IMR-90 (cell line): ENCODE results near the gene NDUFS2. TPM values are rescaled to one million over a fixed set of nuclear protein-coding genes. Genes with fewer than 3 reads are reported as not detected.

Experiments
- ATAC-seq: fragments of 200-7000 bp; cut with Tn5 transposase; 2 replicates; pipeline ENCODE4 v1.9.1; 2020; ENCODE audit warnings: low read depth, mild to moderate bottlenecking, moderate library complexity
- BruUV-seq: library from RNA; stranded (reverse); fragments of 400-500 nt; replicated peaks from 2 replicates; lab custom pipeline; 2021; lab: Mats Ljungman, UMichigan
- CTCF ChIA-PET: fragments of 300-600 bp; formaldehyde crosslinking; extraction: SDS; loops from one replicate; lab custom pipeline; 2021; ENCODE audit warnings: antibody characterized with exemption; lab: Yijun Ruan, JAX
- POLR2A ChIA-PET: fragments of 300-600 bp; sonication (Branson Sonifier 250); formaldehyde crosslinking; loops from one replicate; lab custom pipeline; 2022; ENCODE audit warnings: antibody characterized with exemption; ENCODE audit not compliant: unreplicated experiment; lab: Charles Lee
- DNase-seq: peaks from one replicate; pipeline ENCODE4 v3.0.0; 2013
- H2AFZ ChIP-seq: replicated peaks from 2 replicates; pipeline ENCODE3; 2013; ENCODE audit warnings: low read length, mild to moderate bottlenecking; ENCODE audit not compliant: poor library complexity
- H2AK5ac ChIP-seq: 2 replicates; pipeline ENCODE4 v1.6.1; 2013; ENCODE audit warnings: low read depth, low read length, inconsistent platforms
- H2AK9ac ChIP-seq: replicated peaks from 2 replicates; pipeline ENCODE3; 2013; ENCODE audit warnings: mild to moderate bottlenecking, low read depth, low read length, moderate library complexity; ENCODE audit not compliant: poor library complexity
- H2BK120ac ChIP-seq: 2 replicates; pipeline ENCODE4 v1.6.1; 2013; ENCODE audit warnings: low read depth, low read length, inconsistent platforms
- H2BK15ac ChIP-seq: 3 replicates; pipeline ENCODE4 v1.6.1; 2013; ENCODE audit warnings: low read depth, low read length, inconsistent platforms
- H2BK20ac ChIP-seq: 2 replicates; pipeline ENCODE4 v1.6.1; 2013; ENCODE audit warnings: low read depth, mild to moderate bottlenecking, inconsistent platforms, low read length, moderate library complexity
- H2BK5ac ChIP-seq: 2 replicates; pipeline ENCODE4 v1.6.1; 2013; ENCODE audit warnings: mild to moderate bottlenecking, low read depth, low read length, inconsistent platforms; ENCODE audit not compliant: poor library complexity, severe bottlenecking
- H3K14ac ChIP-seq: replicated peaks from 2 replicates; pipeline ENCODE4 v1.6.1; 2013; ENCODE audit warnings: low read depth, low read length, inconsistent platforms
- H3K18ac ChIP-seq: 2 replicates; pipeline ENCODE4 v1.6.1; 2013; ENCODE audit warnings: low read depth, low read length, control low read depth
- H3K23ac ChIP-seq: 2 replicates; pipeline ENCODE4 v1.6.1; 2013; ENCODE audit warnings: low read depth, low read length, inconsistent platforms
- H3K27ac ChIP-seq: 2 replicates; pipeline ENCODE4 v1.5.1; 2013; ENCODE audit warnings: mild to moderate bottlenecking, control low read depth, low read length; ENCODE audit not compliant: insufficient read depth
- H3K27me3 ChIP-seq: 2 replicates; pipeline ENCODE4 v1.6.1; 2013; ENCODE audit warnings: low read length; ENCODE audit not compliant: control insufficient read depth, insufficient read depth
- H3K36me3 ChIP-seq: 2 replicates; pipeline ENCODE4 v1.6.1; 2013; ENCODE audit warnings: low read length, mixed read lengths; ENCODE audit not compliant: control insufficient read depth, insufficient read depth
- H3K4ac ChIP-seq: 2 replicates; pipeline ENCODE4 v1.6.1; 2013; ENCODE audit warnings: low read depth, low read length, inconsistent platforms
- H3K4me1 ChIP-seq: 2 replicates; pipeline ENCODE4 v1.6.1; 2013; ENCODE audit warnings: low read length, mixed read lengths; ENCODE audit not compliant: control insufficient read depth, insufficient read depth
- H3K4me2 ChIP-seq: 2 replicates; pipeline ENCODE4 v1.6.1; 2013; ENCODE audit warnings: low read depth, mild to moderate bottlenecking, control low read depth, low read length, moderate library complexity
- H3K4me3 ChIP-seq: 2 replicates; pipeline ENCODE4 v1.5.1; 2013; ENCODE audit warnings: low read depth, mild to moderate bottlenecking, control low read depth, low read length, moderate library complexity; ENCODE audit not compliant: insufficient read depth
- H3K56ac ChIP-seq: 2 replicates; pipeline ENCODE4 v1.6.1; 2013; ENCODE audit warnings: low read length, inconsistent platforms; ENCODE audit not compliant: insufficient read depth; ENCODE audit errors: extremely low read depth
- H3K79me1 ChIP-seq, 2 experiments: 2 replicates each; pipeline ENCODE4 v1.6.1; 2013; ENCODE audit warnings: low read length in 2 of 2, inconsistent platforms in 1 of 2, low read depth in 1 of 2
- H3K9ac ChIP-seq: 2 replicates; pipeline ENCODE4 v1.6.1; 2013; ENCODE audit warnings: low read depth, low read length, control low read depth
- H3K9me1 ChIP-seq: 2 replicates; pipeline ENCODE4 v1.6.1; 2013; ENCODE audit warnings: low read length, inconsistent platforms; ENCODE audit not compliant: insufficient read depth
- H3K9me3 ChIP-seq: 2 replicates; pipeline ENCODE4 v1.6.1; 2013; ENCODE audit warnings: low read length; ENCODE audit not compliant: control insufficient read depth, insufficient read depth
- H4K20me1 ChIP-seq: 2 replicates; pipeline ENCODE4 v1.6.1; 2013; ENCODE audit warnings: low read length, inconsistent platforms; ENCODE audit not compliant: insufficient read depth
- H4K5ac ChIP-seq: 2 replicates; pipeline ENCODE4 v1.6.1; 2013; ENCODE audit warnings: mild to moderate bottlenecking, low read depth, low read length, control low read depth
- H4K8ac ChIP-seq, 2 experiments: 2 replicates each; pipeline ENCODE4 v1.6.1; 2013; ENCODE audit warnings: low read depth in 2 of 2, low read length in 2 of 2, control low read depth in 1 of 2, inconsistent platforms in 1 of 2
- H4K91ac ChIP-seq: 2 replicates; pipeline ENCODE4 v1.6.1; 2013; ENCODE audit warnings: low read depth, low read length, inconsistent platforms; ENCODE audit not compliant: insufficient read depth
- BHLHE40 ChIP-seq: fragments of 150-350 bp; IDR thresholded peaks from 2 replicates; pipeline ENCODE4 v1.6.1; 2016; ENCODE audit warnings: mild to moderate bottlenecking, low read depth, low read length
- CEBPB ChIP-seq: IDR thresholded peaks from 2 replicates; pipeline ENCODE4 v1.6.1; 2012; ENCODE audit warnings: low read depth, low read length, improper control_type of control experiment
- CHD1 ChIP-seq: IDR thresholded peaks from 2 replicates; pipeline ENCODE4 v1.6.1; 2012; ENCODE audit warnings: low read depth, low read length, improper control_type of control experiment
- CTCF ChIP-seq: conservative IDR thresholded peaks from 2 replicates; pipeline ENCODE4 v1.5.1; 2012; ENCODE audit warnings: mild to moderate bottlenecking, low read depth, low read length, improper control_type of control experiment
- FOS ChIP-seq: fragments of 150-350 bp; IDR thresholded peaks from 2 replicates; pipeline ENCODE4 v1.6.1; 2016; ENCODE audit warnings: low read depth, low read length
- MAFK ChIP-seq: IDR thresholded peaks from 2 replicates; pipeline ENCODE4 v1.6.1; 2012; ENCODE audit warnings: low read depth, low read length, improper control_type of control experiment
- MAZ ChIP-seq: IDR thresholded peaks from 2 replicates; pipeline ENCODE4 v1.6.1; 2012; ENCODE audit warnings: low read depth, mild to moderate bottlenecking, low read length, improper control_type of control experiment, moderate library complexity, borderline replicate concordance
- MXI1 ChIP-seq: IDR thresholded peaks from 2 replicates; pipeline ENCODE4 v1.6.1; 2012; ENCODE audit warnings: low read depth, mild to moderate bottlenecking, low read length, moderate library complexity, borderline replicate concordance
- NFE2L2 ChIP-seq: fragments of 150-350 bp; IDR thresholded peaks from 2 replicates; pipeline ENCODE4 v1.6.1; 2016; ENCODE audit warnings: low read depth, mild to moderate bottlenecking, low read length
- POLR2A ChIP-seq: IDR thresholded peaks from 2 replicates; pipeline ENCODE4 v1.6.1; 2012; ENCODE audit warnings: mild to moderate bottlenecking, low read depth, low read length
- RAD21 ChIP-seq: IDR thresholded peaks from 2 replicates; pipeline ENCODE4 v1.6.1; 2012; ENCODE audit warnings: low read length, improper control_type of control experiment
- RCOR1 ChIP-seq: IDR thresholded peaks from 2 replicates; pipeline ENCODE4 v1.6.1; 2012; ENCODE audit warnings: mild to moderate bottlenecking, low read length, improper control_type of control experiment; ENCODE audit not compliant: insufficient replicate concordance
- RFX5 ChIP-seq: IDR thresholded peaks from 2 replicates; pipeline ENCODE4 v1.8.0; 2012; ENCODE audit warnings: low read depth, mild to moderate bottlenecking, low read length, moderate library complexity
- SMC3 ChIP-seq: fragments of 150-350 bp; IDR thresholded peaks from 2 replicates; pipeline ENCODE4 v1.6.1; 2016; ENCODE audit warnings: low read depth, mild to moderate bottlenecking, antibody characterized with exemption, low read length, moderate library complexity
- whole genome bisulfite sequencing, 2 experiments: methylation state at CpG; one replicate each; pipeline versions ENCODE4 v1.1.5 to v1.1.7; 2013; ENCODE audit warnings: missing lambda C conversion rate in 2 of 2; ENCODE audit not compliant: insufficient read length in 1 of 2; ENCODE audit errors: extremely low coverage in 2 of 2; 5-methylcytosine and 5-hydroxymethylcytosine counted together
- dilution Hi-C: fragments of 300-500 bp; cut with HindIII; formaldehyde crosslinking; loops from one replicate; pipeline ENCODE4 v1.14.3; 2018; ENCODE audit warnings: low sequenced_read_pairs; ENCODE audit not compliant: unreplicated experiment
- in situ Hi-C: fragments of 300-500 bp; cut with MboI; formaldehyde crosslinking; loops from 3 replicates; pipeline ENCODE4 v1.14.3; 2019; ENCODE audit warnings: low sequenced_read_pairs, inconsistent platforms, mixed read lengths
- intact Hi-C: fragments of 100-400 bp; cut with micrococcal nuclease; formaldehyde crosslinking; loops from 2 replicates; pipeline ENCODE4 v1.10.0; 2022
- polyA plus RNA-seq, 3 experiments: library from polyadenylated mRNA; depleted of rRNA; stranded (reverse); fragments of >200 nt; gene quantifications; 2 replicates each; pipeline ENCODE4 v1.2.3, GENCODE V29; 2012; ENCODE audit warnings: low replicate concordance in 1 of 3
- total RNA-seq: library from RNA; depleted of rRNA; stranded (reverse); fragments of >200 nt; gene quantifications from 2 replicates; pipeline ENCODE4 v1.2.3, GENCODE V29; 2012
- TF ChIP-seq, protein P1 (sequence below): fragments of 150-350 bp; IDR thresholded peaks from 2 replicates; pipeline ENCODE4 v1.6.1; 2016; ENCODE audit warnings: low read depth, mild to moderate bottlenecking, low read length, moderate library complexity, borderline replicate concordance
- TF ChIP-seq, protein P2 (sequence below): fragments of 150-350 bp; IDR thresholded peaks from 2 replicates; pipeline ENCODE4 v1.6.1; 2017; ENCODE audit warnings: mild to moderate bottlenecking, antibody characterized with exemption, low read length, low read depth

Gene NDUFS2
- total and polyA plus RNA-seq, 2 of the 4 experiments (the other 2 are of a cell fraction), result 85.5 to 101 TPM

DNA sequence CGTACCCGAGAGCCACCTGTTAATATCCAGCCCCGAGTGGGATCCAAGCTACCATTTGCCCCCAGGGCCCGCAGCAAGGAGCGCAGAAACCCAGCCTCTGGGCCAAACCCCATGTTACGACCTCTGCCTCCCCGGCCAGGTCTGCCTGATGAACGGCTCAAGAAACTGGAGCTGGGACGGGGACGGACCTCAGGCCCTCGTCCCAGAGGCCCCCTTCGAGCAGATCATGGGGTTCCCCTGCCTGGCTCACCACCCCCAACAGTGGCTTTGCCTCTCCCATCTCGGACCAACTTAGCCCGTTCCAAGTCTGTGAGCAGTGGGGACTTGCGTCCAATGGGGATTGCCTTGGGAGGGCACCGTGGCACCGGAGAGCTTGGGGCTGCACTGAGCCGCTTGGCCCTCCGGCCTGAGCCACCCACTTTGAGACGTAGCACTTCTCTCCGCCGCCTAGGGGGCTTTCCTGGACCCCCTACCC, 41.5 kb upstream of the NDUFS2 start:
- in situ Hi-C loops (no loop called here), dilution Hi-C loops (no loop called here), intact Hi-C loops (no loop called here)
- Histone ChIP-seq H3K9me1 (peaks cover 9% of the 10 kb centered on the region), H3K4me1 (peaks cover 7% of the 10 kb centered on the region), H4K91ac (no peak overlapping the region), H2AK5ac (no peak overlapping the region), H2BK120ac (no peak overlapping the region), H3K23ac (no peak overlapping the region), H4K20me1 (no peaks in the 10 kb centered on the region), H3K9me3 (no peaks in the 10 kb centered on the region), H3K27ac (no peak overlapping the region), H3K4me2 (no peak overlapping the region; the same call in 1 of the 2 replicates), H3K4ac (no peak overlapping the region), H3K9ac (no peak overlapping the region), H2BK5ac (no peak overlapping the region), H4K8ac (no peak overlapping the region), H3K56ac (no peak overlapping the region), H3K27me3 (no peaks in the 10 kb centered on the region), H4K5ac (no peak overlapping the region), H2BK20ac (no peak overlapping the region), H2AFZ (no peak overlapping the region), H2AK9ac (peak overlapping the region; percentile 97), H3K36me3 (peaks cover 36% of the 10 kb centered on the region), H3K4me3 (no peak overlapping the region), H3K79me1 (peaks cover 12 to 32% of the 10 kb centered on the region in 2 experiments), H2BK15ac (no peak overlapping the region), H3K18ac (no peak overlapping the region), H3K14ac (no peak overlapping the region)
- 94% methylated on average over 16 of the region's 22 CpGs; no CpG with 5 or more reads in 1 of the 2 experiments for WGBS, 2 experiments
- DNase-seq (no peak), ATAC-seq (no peak)
- ChIA-PET POLR2A (interaction anchor here (0.6 kb wide), 1 partner anchor 681 kb away, joined by 10 read pairs; no protein-coding TSS in a partner anchor), CTCF (interaction anchor here (0.6 kb wide), 1 partner anchor 76 kb away, joined by 3 read pairs; no protein-coding TSS in a partner anchor)
- BruUV-seq, result no TSS peak
- no peak for TF ChIP-seq SMC3
- no peak for TF ChIP-seq MXI1
- TF ChIP-seq FOS, result no peak
- TF ChIP-seq NFE2L2, result no peak
- no peak for TF ChIP-seq CEBPB
- TF ChIP-seq CHD1, result no peak
- no peak for TF ChIP-seq RAD21
- no peak for TF ChIP-seq MAZ
- TF ChIP-seq, protein P1, sequence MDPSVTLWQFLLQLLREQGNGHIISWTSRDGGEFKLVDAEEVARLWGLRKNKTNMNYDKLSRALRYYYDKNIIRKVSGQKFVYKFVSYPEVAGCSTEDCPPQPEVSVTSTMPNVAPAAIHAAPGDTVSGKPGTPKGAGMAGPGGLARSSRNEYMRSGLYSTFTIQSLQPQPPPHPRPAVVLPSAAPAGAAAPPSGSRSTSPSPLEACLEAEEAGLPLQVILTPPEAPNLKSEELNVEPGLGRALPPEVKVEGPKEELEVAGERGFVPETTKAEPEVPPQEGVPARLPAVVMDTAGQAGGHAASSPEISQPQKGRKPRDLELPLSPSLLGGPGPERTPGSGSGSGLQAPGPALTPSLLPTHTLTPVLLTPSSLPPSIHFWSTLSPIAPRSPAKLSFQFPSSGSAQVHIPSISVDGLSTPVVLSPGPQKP, result no peak
- no peak for TF ChIP-seq BHLHE40
- TF ChIP-seq RFX5, result no peak
- no peak for TF ChIP-seq POLR2A
- TF ChIP-seq MAFK, result no peak
- TF ChIP-seq CTCF, result no peak
- TF ChIP-seq, protein P2, sequence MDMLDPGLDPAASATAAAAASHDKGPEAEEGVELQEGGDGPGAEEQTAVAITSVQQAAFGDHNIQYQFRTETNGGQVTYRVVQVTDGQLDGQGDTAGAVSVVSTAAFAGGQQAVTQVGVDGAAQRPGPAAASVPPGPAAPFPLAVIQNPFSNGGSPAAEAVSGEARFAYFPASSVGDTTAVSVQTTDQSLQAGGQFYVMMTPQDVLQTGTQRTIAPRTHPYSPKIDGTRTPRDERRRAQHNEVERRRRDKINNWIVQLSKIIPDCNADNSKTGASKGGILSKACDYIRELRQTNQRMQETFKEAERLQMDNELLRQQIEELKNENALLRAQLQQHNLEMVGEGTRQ, result no peak
- no peak for TF ChIP-seq RCOR1
